Pancreas (tissue), 10 donors: ENCODE measurements around the gene KIF24. TPM values are rescaled to one million over a fixed set of nuclear protein-coding genes. Genes with fewer than 3 reads are reported as not detected.
"Not testable (repeated sequence)": the region's sequence is repeated elsewhere in the genome, so short reads cannot be mapped to it uniquely, and the experiment has no call there.

Source experiments
- ATAC-seq, 4 donors: fragments of 200-7000 bp; cut with Tn5 transposase; one replicate each; pipeline versions ENCODE4 v1.8.0 to v1.9.1; 2020; ENCODE audit warnings: mild to moderate bottlenecking in 4 of 4, moderate library complexity in 4 of 4
- DNase-seq, 6 donors: peaks; one replicate each; pipeline ENCODE4 v3.0.0-alpha.2; 2020
- FAIRE-seq: peaks from 2 replicates; lab custom pipeline; 2012; peaks lifted over from hg19 to GRCh38; lab: Jason Lieb, UNC
- H3K27ac ChIP-seq, 4 donors: fragments of 200-600 bp; sonication (generic); 1 replicate in 3 of 4; 2 replicates in 1 of 4; pipeline versions ENCODE4 v1.5.0 to v1.8.0; 2020
- H3K27me3 ChIP-seq, 4 donors: fragments of 200-600 bp; one replicate each; pipeline ENCODE4 v1.8.0; 2021
- H3K36me3 ChIP-seq, 3 donors: fragments of 200-600 bp; sonication (generic) in 1 of 3; one replicate each; pipeline versions ENCODE4 v1.5.0 to v1.8.0; 2020 to 2021
- H3K4me1 ChIP-seq, 3 donors: fragments of 200-600 bp; one replicate each; pipeline ENCODE4 v1.8.0; 2021
- H3K4me3 ChIP-seq, 4 donors: fragments of 200-600 bp; sonication (generic) in 2 of 4; one replicate each; pipeline versions ENCODE4 v1.5.0 to v1.8.0; 2020 to 2021
- H3K9me3 ChIP-seq, 4 donors: fragments of 200-600 bp; one replicate each; pipeline ENCODE4 v1.8.0; 2021
- WGBS, 2 donors: extraction: QIAGEN DNeasy Blood & Tissue Kit; methylation state at CpG; one replicate each; pipeline ENCODE4 v1.1.7; 2013; 5-methylcytosine and 5-hydroxymethylcytosine counted together
- intact Hi-C, 3 donors: fragments of 100-400 bp; cut with DNase I; formaldehyde crosslinking; loops; one replicate each; pipeline versions ENCODE4 v1.11.1 to v1.14.2; 2022
- polyA plus RNA-seq, 2 donors: library from polyadenylated mRNA; stranded (reverse); fragments of 200-250 nt; gene quantifications; one replicate each; pipeline ENCODE4 v1.2.3, GENCODE V29; 2013
- total RNA-seq, 6 donors: library from RNA; stranded (reverse); fragmentation: NEBNext Ultra II Directional in 4 of 6; extraction: Animal tissue kit (Norgen Biotek cat#: 25700) in 4 of 6; gene quantifications; one replicate each; pipeline versions ENCODE4 v1.2.1 to v1.2.4, GENCODE V29; 2021 to 2023
- TF ChIP-seq, protein P1 (sequence below), 4 donors: fragments of 200-600 bp; sonication (generic) in 3 of 4; IDR thresholded peaks; one replicate each; pipeline versions ENCODE4 v1.5.0 to v1.8.0; 2021; ENCODE audit warnings: antibody characterized with exemption in 4 of 4
- donor health status: healthy with polysubstance abuse.
- donor health status: DM: no; HTN: no; CAD: no; lungs with moderate emphysema.
- donor health status: DM: no; HTN: no; CAD: no.
- donor health status: control.
- donor health status: control.
- donor health status: Bipolar disorder and iron deficiency.
- donor health status: DM: yes; HTN: yes; CAD: no.
- donor health status: DM: no; HTN: no; CAD: no.
- donor health status: DM: no; HTN: no; CAD: no.
- donor health status: DM: yes; HTN: yes; CAD: no.

The KIF24 gene
- total and polyA plus RNA-seq, 8 donors: 0.37 to 0.69 (median 0.47) TPM

DNA sequence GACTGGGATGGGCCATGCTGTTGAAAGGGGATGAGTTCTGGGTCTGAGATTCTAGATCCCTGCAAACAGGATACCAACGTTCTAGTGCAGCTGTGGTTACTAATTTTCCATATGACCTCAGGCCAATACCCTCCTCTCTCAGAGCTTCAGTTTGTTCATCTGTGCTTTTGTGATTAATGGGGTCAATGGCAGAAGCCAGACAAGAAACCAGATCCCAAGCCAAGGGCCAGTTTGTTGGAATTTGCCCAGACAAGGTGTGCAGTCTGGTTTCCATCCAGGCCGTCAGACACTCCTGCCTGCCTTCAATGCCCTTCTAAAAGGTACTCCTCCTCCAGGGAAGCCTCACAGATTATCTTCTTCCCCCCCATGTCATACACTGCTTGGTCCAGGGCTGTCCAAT lies 36.2 kb upstream of the KIF24 start:
- Histone ChIP-seq H3K27ac (peak overlapping the region in 1 of 4 donors; percentile 35), H3K27me3 (no peaks in the 10 kb centered on the region), H3K4me1 (peaks cover 0 to 13% (median 6%) of the 10 kb centered on the region in 3 donors), H3K9me3 (no peaks in the 10 kb centered on the region), H3K4me3 (no peak overlapping the region), H3K36me3 (peaks cover 0 to 8% (median 5%) of the 10 kb centered on the region in 3 donors)
- WGBS, 2 donors: 14 to 17% methylated on average over 2 of the region's 2 CpGs
- ATAC-seq: peak; percentile 34 to 85 (median 69)
- peak in 1 of 6 donors; percentile 29 for DNase-seq
- FAIRE-seq: no peak
- intact Hi-C loops: no loop called here
- TF ChIP-seq, protein P1, sequence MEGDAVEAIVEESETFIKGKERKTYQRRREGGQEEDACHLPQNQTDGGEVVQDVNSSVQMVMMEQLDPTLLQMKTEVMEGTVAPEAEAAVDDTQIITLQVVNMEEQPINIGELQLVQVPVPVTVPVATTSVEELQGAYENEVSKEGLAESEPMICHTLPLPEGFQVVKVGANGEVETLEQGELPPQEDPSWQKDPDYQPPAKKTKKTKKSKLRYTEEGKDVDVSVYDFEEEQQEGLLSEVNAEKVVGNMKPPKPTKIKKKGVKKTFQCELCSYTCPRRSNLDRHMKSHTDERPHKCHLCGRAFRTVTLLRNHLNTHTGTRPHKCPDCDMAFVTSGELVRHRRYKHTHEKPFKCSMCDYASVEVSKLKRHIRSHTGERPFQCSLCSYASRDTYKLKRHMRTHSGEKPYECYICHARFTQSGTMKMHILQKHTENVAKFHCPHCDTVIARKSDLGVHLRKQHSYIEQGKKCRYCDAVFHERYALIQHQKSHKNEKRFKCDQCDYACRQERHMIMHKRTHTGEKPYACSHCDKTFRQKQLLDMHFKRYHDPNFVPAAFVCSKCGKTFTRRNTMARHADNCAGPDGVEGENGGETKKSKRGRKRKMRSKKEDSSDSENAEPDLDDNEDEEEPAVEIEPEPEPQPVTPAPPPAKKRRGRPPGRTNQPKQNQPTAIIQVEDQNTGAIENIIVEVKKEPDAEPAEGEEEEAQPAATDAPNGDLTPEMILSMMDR (IDR thresholded peaks at IDR 0.05): no peak

DNA sequence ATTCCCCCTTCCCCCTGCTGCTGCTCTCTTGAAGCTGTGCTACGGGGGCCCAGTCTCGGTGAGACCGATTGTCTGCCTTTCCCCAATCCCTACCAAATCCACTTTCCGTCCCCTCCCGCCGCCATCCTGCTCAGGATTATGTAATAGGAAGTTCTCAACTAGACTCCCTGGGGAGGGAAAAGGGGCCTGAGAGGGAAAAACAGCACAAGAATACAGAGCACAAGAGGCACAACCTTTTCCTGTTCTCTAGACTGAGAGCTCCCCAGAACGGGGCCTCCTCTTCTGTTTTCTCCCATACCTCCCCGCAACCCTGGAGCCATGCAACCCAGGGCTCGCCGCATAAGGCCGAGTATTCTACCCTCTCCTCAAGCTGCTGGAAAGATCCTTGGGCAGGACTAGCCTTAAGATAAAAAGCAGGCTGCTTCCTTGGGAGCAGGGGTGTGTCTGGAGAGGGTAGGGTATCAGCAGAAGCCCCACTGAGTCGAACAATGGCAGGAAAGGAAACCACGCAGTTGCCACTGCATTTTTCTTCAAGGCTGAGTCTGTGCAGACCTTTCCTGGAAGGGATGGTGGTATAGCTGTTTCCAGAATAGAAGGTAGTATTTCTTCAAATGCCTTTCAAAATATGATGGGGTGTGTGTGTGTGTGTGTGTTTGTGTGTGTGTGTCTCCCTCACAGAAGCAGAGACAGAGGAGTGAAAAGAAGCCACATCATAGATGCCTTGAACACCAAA lies 34.7 kb upstream of the KIF24 start:
- WGBS, 2 donors: 83 to 86% methylated on average over 13 of the region's 13 CpGs
- DNase-seq (peak in 3 of 6 donors; percentile 6 to 15 (median 7)), FAIRE-seq (no peak), ATAC-seq (no peak)
- Histone ChIP-seq H3K36me3 (no peaks in the 10 kb centered on the region), H3K27me3 (no peaks in the 10 kb centered on the region), H3K9me3 (no peaks in the 10 kb centered on the region), H3K4me1 (peaks cover 0 to 13% (median 6%) of the 10 kb centered on the region in 3 donors), H3K4me3 (no peak overlapping the region), H3K27ac (no peak overlapping the region)
- TF ChIP-seq, protein P1 (IDR thresholded peaks at IDR 0.05): no peak
- intact Hi-C loops: no loop called here

DNA sequence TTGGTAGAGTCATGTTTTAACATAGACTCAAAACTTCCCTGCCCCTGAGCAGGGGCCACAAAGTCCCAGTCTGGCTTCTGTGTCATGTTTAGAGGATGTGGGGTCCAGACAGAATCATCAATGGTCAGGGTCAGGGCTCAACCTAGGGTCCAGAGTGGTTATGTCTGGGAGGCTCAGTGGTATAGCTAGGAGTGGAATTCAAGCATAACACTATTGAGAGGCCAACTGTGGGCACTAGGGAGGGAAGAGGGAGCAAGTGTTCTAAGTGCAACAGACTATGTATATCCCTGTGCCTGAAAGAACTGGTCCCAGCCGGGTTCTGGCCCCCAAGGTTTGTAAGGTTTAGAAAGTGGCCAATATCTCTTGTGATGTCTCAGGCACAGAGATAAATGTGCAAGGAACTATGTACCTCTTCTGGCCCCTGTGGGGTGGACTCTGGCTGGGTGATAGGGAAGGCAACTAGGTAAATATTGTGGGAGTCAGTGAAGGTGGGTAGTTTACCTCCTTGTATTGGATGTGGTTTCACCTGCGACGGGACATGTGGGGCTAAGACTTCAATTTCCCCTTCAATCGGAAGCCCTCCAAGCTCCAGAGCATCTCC lies 33.6 kb upstream of the KIF24 start:
- H3K27ac ChIP-seq: no peak overlapping the region
- WGBS, 2 donors: 78 to 83% methylated on average over 4 of the region's 4 CpGs
- no peak for ATAC-seq

DNA sequence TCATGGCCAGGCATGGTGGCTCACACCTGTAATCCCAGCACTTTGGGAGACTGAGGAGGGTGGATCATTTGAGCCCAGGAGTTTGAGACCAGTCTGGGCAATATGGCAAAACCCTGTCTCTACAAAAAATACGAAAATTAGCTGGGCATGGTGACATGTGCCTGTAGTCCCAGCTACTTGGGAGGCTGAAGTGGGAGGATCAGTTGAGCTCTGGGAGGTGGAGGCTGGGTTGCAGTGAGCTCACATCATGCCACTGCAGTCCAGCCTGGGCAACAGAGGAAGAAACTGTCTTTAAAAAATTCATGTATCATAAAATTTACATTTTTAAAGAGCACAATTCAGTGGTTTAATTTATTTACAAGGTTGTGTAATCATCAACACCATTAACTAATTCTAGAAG lies 23.9 kb upstream of the KIF24 start:
- H3K4me1 ChIP-seq, FAIRE-seq, H3K27me3 ChIP-seq, H3K36me3 ChIP-seq, DNase-seq, intact Hi-C loops, ATAC-seq, H3K9me3 ChIP-seq: not testable (repeated sequence)
- H3K4me3 ChIP-seq: peak overlapping the region in 2 of 4 donors; percentile 23 to 37
- 66 to 88% methylated on average over 1 of the region's 1 CpG for WGBS, 2 donors
- H3K27ac ChIP-seq: peak overlapping the region; percentile 44 to 85 (median 74)

More for the DNA sequence above, 33.6 kb upstream of the KIF24 start:
- peaks cover 0 to 13% (median 6%) of the 10 kb centered on the region in 3 donors for H3K4me1 ChIP-seq
- TF ChIP-seq, protein P1 (IDR thresholded peaks at IDR 0.05): no peak
- FAIRE-seq (no peak), DNase-seq (peak in 1 of 6 donors; percentile 2)
- no peaks in the 10 kb centered on the region for H3K36me3 ChIP-seq
- H3K4me3 ChIP-seq: no peak overlapping the region
- intact Hi-C loops: no loop called here
- H3K9me3 ChIP-seq: no peaks in the 10 kb centered on the region
- no peaks in the 10 kb centered on the region for H3K27me3 ChIP-seq

- FAIRE-seq, H3K4me1 ChIP-seq, intact Hi-C loops, H3K36me3 ChIP-seq, H3K9me3 ChIP-seq, H3K27me3 ChIP-seq: not testable (repeated sequence)
- 12 to 26% methylated on average over 7 of the region's 7 CpGs for WGBS, 2 donors
- DNase-seq: peak in 3 of 6 donors; percentile 37 to 53 (median 50)
- peak; percentile 96 to 98 (median 98) for ATAC-seq
- H3K27ac ChIP-seq: peak overlapping the region; percentile 44 to 85 (median 74)
- H3K4me3 ChIP-seq: peak overlapping the region in 2 of 4 donors; percentile 23 to 37
Observed at GRCh38 chr9:34352122-34352652, 23.1 kb upstream of the KIF24 start.
